Stimulated activated memory B cell treated with anti-CD40 and anti-IgM and Interleukin-4, amounts not matched to agents 10 μg/mL and 1 μg/mL and 100 μg/mL, for 72 hours (primary cell): ENCODE data around the gene RPS28.
"Not testable (repeated sequence)": the region's sequence is repeated elsewhere in the genome, so short reads cannot be mapped to it uniquely, and the experiment has no call there.

Experiments used
- ATAC-seq: fragments of 150-1000 bp; cut with Tn5 transposase; 2 replicates; pipeline ENCODE4 v1.10.0; 2021
- H3K27ac Mint-ChIP-seq: one replicate; pipeline ENCODE4 v1.8.0; 2022; ENCODE audit warnings: mild to moderate bottlenecking, mixed read lengths
- H3K27me3 Mint-ChIP-seq: one replicate; pipeline ENCODE4 v1.8.0; 2022; ENCODE audit warnings: mixed read lengths
- H3K36me3 Mint-ChIP-seq: one replicate; pipeline ENCODE4 v1.8.0; 2022; ENCODE audit warnings: mixed read lengths
- H3K4me1 Mint-ChIP-seq: one replicate; pipeline ENCODE4 v1.8.0; 2022; ENCODE audit warnings: mixed read lengths
- H3K4me3 Mint-ChIP-seq: one replicate; pipeline ENCODE4 v1.8.0; 2022; ENCODE audit warnings: mild to moderate bottlenecking, moderate library complexity, mixed read lengths
- H3K9me3 Mint-ChIP-seq: one replicate; pipeline ENCODE4 v1.8.0; 2022; ENCODE audit warnings: mixed read lengths

Gene RPS28

GRCh38 chr19:8349629-8350372, 28.5 kb downstream of the RPS28 start:
- H3K27me3 Mint-ChIP-seq = peaks cover 45% of the 10 kb centered on the region
- not testable (repeated sequence) for H3K27ac Mint-ChIP-seq, H3K9me3 Mint-ChIP-seq, ATAC-seq, H3K4me1 Mint-ChIP-seq, H3K4me3 Mint-ChIP-seq, H3K36me3 Mint-ChIP-seq

- no peak overlapping the region for H3K4me3 Mint-ChIP-seq
- no peak overlapping the region for H3K27ac Mint-ChIP-seq
- H3K27me3 Mint-ChIP-seq = peaks cover 45% of the 10 kb centered on the region
- peaks cover 7% of the 10 kb centered on the region for H3K4me1 Mint-ChIP-seq
- no peak for ATAC-seq
- H3K36me3 Mint-ChIP-seq = no peaks in the 10 kb centered on the region
- peaks cover 4% of the 10 kb centered on the region for H3K9me3 Mint-ChIP-seq
Measured at GRCh38 chr19:8352134-8352827, 31.0 kb downstream of the RPS28 start.

- H3K9me3 Mint-ChIP-seq, H3K4me3 Mint-ChIP-seq, H3K4me1 Mint-ChIP-seq, H3K36me3 Mint-ChIP-seq, ATAC-seq, H3K27ac Mint-ChIP-seq: not testable (repeated sequence)
- H3K27me3 Mint-ChIP-seq = peaks cover 45% of the 10 kb centered on the region
Measured at GRCh38 chr19:8352845-8353244, 31.5 kb downstream of the RPS28 start.

GRCh38 chr19:8355631-8356402, 34.5 kb downstream of the RPS28 start:
- peak; percentile 43 for ATAC-seq

GRCh38 chr19:8357007-8357521, 35.8 kb downstream of the RPS28 start:
- peaks cover 36% of the 10 kb centered on the region for H3K27me3 Mint-ChIP-seq
- no peak overlapping the region for H3K4me3 Mint-ChIP-seq
- ATAC-seq = no peak
- H3K4me1 Mint-ChIP-seq = peaks cover 4% of the 10 kb centered on the region
- no peak overlapping the region for H3K27ac Mint-ChIP-seq
- H3K36me3 Mint-ChIP-seq = no peaks in the 10 kb centered on the region
- peaks cover 4% of the 10 kb centered on the region for H3K9me3 Mint-ChIP-seq

More at GRCh38 chr19:8355631-8356402, 34.5 kb downstream of the RPS28 start:
- no peaks in the 10 kb centered on the region for H3K36me3 Mint-ChIP-seq
- peaks cover 40% of the 10 kb centered on the region for H3K27me3 Mint-ChIP-seq
- H3K27ac Mint-ChIP-seq = no peak overlapping the region
- H3K4me1 Mint-ChIP-seq = peaks cover 7% of the 10 kb centered on the region
- no peak overlapping the region for H3K4me3 Mint-ChIP-seq
- peaks cover 4% of the 10 kb centered on the region for H3K9me3 Mint-ChIP-seq

- Mint-ChIP-seq H3K27ac (no peak overlapping the region), H3K4me1 (peaks cover 10% of the 10 kb centered on the region), H3K36me3 (no peaks in the 10 kb centered on the region), H3K4me3 (no peak overlapping the region), H3K9me3 (peaks cover 4% of the 10 kb centered on the region), H3K27me3 (peaks cover 43% of the 10 kb centered on the region)
- ATAC-seq = no peak
Measured at GRCh38 chr19:8358948-8359347, 37.7 kb downstream of the RPS28 start.

GRCh38 chr19:8360196-8360595, 38.9 kb downstream of the RPS28 start:
- Mint-ChIP-seq H3K27ac (no peak overlapping the region), H3K27me3 (peaks cover 50% of the 10 kb centered on the region), H3K9me3 (peaks cover 4% of the 10 kb centered on the region), H3K4me3 (no peak overlapping the region), H3K4me1 (peaks cover 16% of the 10 kb centered on the region), H3K36me3 (no peaks in the 10 kb centered on the region)
- ATAC-seq = no peak

- H3K9me3 Mint-ChIP-seq = no peaks in the 10 kb centered on the region
- peaks cover 69% of the 10 kb centered on the region for H3K27me3 Mint-ChIP-seq
- no peak overlapping the region for H3K4me3 Mint-ChIP-seq
- ATAC-seq = no peak
- no peaks in the 10 kb centered on the region for H3K36me3 Mint-ChIP-seq
- H3K27ac Mint-ChIP-seq = no peak overlapping the region
- peaks cover 16% of the 10 kb centered on the region for H3K4me1 Mint-ChIP-seq
Measured at GRCh38 chr19:8361921-8362793, 40.9 kb downstream of the RPS28 start.

- Mint-ChIP-seq H3K4me1 (peaks cover 22% of the 10 kb centered on the region), H3K9me3 (no peaks in the 10 kb centered on the region), H3K36me3 (peaks cover 15% of the 10 kb centered on the region), H3K27me3 (peaks cover 89% of the 10 kb centered on the region), H3K4me3 (peak within 1 kb of the TSS; percentile 66), H3K27ac (no peak within 1 kb of the TSS)
- peak; percentile 67 for ATAC-seq
Measured at GRCh38 chr19:8363803-8364771, 42.8 kb downstream of the RPS28 start, which contains the start of gene ANGPTL4. TSS of gene ANGPTL4 (plus strand) at chr19:8364155. CDS start at chr19:8364322, 167 bp downstream.

GRCh38 chr19:8366121-8366581, 44.9 kb downstream of the RPS28 start:
- Mint-ChIP-seq H3K36me3 (peaks cover 16% of the 10 kb centered on the region), H3K27ac (no peak overlapping the region), H3K9me3 (no peaks in the 10 kb centered on the region), H3K4me1 (peaks cover 22% of the 10 kb centered on the region), H3K4me3 (no peak overlapping the region), H3K27me3 (peaks cover 79% of the 10 kb centered on the region)
- no peak for ATAC-seq

- Mint-ChIP-seq H3K36me3 (peaks cover 16% of the 10 kb centered on the region), H3K27me3 (peaks cover 72% of the 10 kb centered on the region), H3K4me3 (no peak overlapping the region), H3K4me1 (peaks cover 22% of the 10 kb centered on the region), H3K9me3 (no peaks in the 10 kb centered on the region), H3K27ac (no peak overlapping the region)
- no peak for ATAC-seq
Measured at GRCh38 chr19:8366961-8367326, 45.6 kb downstream of the RPS28 start.

GRCh38 chr19:8367327-8368001, 46.2 kb downstream of the RPS28 start:
- Mint-ChIP-seq H3K4me3 (no peak overlapping the region), H3K9me3 (no peaks in the 10 kb centered on the region), H3K36me3 (peaks cover 16% of the 10 kb centered on the region), H3K27me3 (peaks cover 67% of the 10 kb centered on the region), H3K27ac (no peak overlapping the region), H3K4me1 (peaks cover 22% of the 10 kb centered on the region)
- no peak for ATAC-seq
